Transverse colon (tissue), 3 donors: ENCODE measurements around the gene ATRN.

ENCODE experiments used
- EP300 ChIP-seq: sonication (generic); formaldehyde crosslinking; IDR thresholded peaks from one replicate; pipeline ENCODE4 v1.6.1; 2017; ENCODE audit warnings: antibody characterized with exemption, low read depth
- TF ChIP-seq, protein P1 (sequence below), 5 experiments: fragments of 200-600 bp in 3 of 5; fragments of 450-650 bp in 2 of 5; sonication (generic) in 3 of 5; IDR thresholded peaks; 1 replicate in 2 of 5; 2 replicates in 3 of 5; pipeline ENCODE4 v1.5.1; 2016 to 2017; ENCODE audit warnings: antibody characterized with exemption in 5 of 5, inconsistent platforms in 3 of 5, mild to moderate bottlenecking in 2 of 5, moderate library complexity in 1 of 5

GRCh38 chr20:3693376-3693775, 222.6 kb downstream of the ATRN start:
- no peak for TF ChIP-seq EP300
- TF ChIP-seq, protein P1, sequence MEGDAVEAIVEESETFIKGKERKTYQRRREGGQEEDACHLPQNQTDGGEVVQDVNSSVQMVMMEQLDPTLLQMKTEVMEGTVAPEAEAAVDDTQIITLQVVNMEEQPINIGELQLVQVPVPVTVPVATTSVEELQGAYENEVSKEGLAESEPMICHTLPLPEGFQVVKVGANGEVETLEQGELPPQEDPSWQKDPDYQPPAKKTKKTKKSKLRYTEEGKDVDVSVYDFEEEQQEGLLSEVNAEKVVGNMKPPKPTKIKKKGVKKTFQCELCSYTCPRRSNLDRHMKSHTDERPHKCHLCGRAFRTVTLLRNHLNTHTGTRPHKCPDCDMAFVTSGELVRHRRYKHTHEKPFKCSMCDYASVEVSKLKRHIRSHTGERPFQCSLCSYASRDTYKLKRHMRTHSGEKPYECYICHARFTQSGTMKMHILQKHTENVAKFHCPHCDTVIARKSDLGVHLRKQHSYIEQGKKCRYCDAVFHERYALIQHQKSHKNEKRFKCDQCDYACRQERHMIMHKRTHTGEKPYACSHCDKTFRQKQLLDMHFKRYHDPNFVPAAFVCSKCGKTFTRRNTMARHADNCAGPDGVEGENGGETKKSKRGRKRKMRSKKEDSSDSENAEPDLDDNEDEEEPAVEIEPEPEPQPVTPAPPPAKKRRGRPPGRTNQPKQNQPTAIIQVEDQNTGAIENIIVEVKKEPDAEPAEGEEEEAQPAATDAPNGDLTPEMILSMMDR (IDR thresholded peaks at IDR 0.05): no peak
